MM.1S (cell line): ENCODE data around the gene DAB2IP.

Experiments used
- CTCF ChIP-seq: fragments of 300-600 bp; sonication (generic); IDR thresholded peaks from 2 replicates; pipeline ENCODE4 v1.5.1; 2016; ENCODE audit warnings: antibody characterized with exemption, low read length, mixed read lengths
- EZH2phosphoT487 ChIP-seq: fragments of 300-600 bp; sonication (generic); IDR thresholded peaks from 2 replicates; pipeline ENCODE4 v1.6.1; 2018; ENCODE audit warnings: antibody characterized with exemption, low read length

DNA sequence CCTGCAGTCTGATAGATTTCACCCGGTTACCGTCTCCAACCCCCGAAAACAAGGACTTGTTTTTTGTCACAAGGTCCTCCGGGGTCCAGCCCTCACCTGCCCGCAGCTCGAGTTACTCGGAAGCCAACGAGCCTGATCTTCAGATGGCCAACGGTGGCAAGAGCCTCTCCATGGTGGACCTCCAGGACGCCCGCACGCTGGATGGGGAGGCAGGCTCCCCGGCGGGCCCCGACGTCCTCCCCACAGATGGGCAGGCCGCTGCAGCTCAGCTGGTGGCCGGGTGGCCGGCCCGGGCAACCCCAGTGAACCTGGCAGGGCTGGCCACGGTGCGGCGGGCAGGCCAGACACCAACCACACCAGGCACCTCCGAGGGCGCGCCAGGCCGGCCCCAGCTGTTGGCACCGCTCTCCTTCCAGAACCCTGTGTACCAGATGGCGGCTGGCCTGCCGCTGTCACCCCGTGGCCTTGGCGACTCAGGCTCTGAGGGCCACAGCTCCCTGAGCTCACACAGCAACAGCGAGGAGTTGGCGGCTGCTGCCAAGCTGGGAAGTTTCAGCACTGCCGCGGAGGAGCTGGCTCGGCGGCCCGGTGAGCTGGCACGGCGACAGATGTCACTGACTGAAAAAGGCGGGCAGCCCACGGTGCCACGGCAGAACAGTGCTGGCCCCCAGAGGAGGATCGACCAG, 121.3 kb downstream of the DAB2IP start:
- no peak for TF ChIP-seq CTCF
- TF ChIP-seq EZH2phosphoT487 = no peak
